Keratinocyte (primary cell): Measurements from ENCODE around the gene CIDEC.

Source experiments
- CTCF ChIP-seq, 3 experiments: IDR thresholded peaks in 1 of 3; conservative IDR thresholded peaks in 1 of 3; optimal IDR thresholded peaks in 1 of 3; 2 replicates in 2 of 3; 3 replicates in 1 of 3; pipeline versions ENCODE3 to v1.5.1; 2011; ENCODE audit warnings: low read length in 3 of 3, mild to moderate bottlenecking in 3 of 3, moderate library complexity in 2 of 3, control low read depth in 1 of 3, inconsistent platforms in 1 of 3; ENCODE audit not compliant: insufficient read depth in 2 of 3; ENCODE audit errors: extremely low read depth in 1 of 3
- EZH2 ChIP-seq: IDR thresholded peaks from one replicate; pipeline ENCODE4 v1.6.1; 2012; ENCODE audit warnings: inconsistent platforms, mild to moderate bottlenecking, low read length, moderate library complexity

- TF ChIP-seq CTCF (optimal IDR thresholded peaks at IDR 0.05 in 1 of 3, IDR thresholded peaks at IDR 0.05 in 1 of 3, conservative IDR thresholded peaks at IDR 0.05 in 1 of 3; ENCODE audit: extremely low read depth in 1 of 3, insufficient read depth in 2 of 3, low read length in 3 of 3) (no peak), EZH2 (no peak)
Observed at GRCh38 chr3:9911863-9912262, 31.8 kb upstream of the CIDEC start.
